Lung (tissue), 12 donors: ENCODE measurements around the gene DTNBP1. TPM values are rescaled to one million over a fixed set of nuclear protein-coding genes. Genes with fewer than 3 reads are reported as not detected.

Source experiments
- ATAC-seq: fragments of 200-7000 bp; cut with Tn5 transposase; one replicate; pipeline ENCODE4 v1.9.1; 2020; ENCODE audit warnings: moderate number of reproducible peaks; ENCODE audit not compliant: insufficient read depth, low FRiP score
- DNase-seq, 3 donors: peaks; one replicate each; pipeline ENCODE4 v3.0.0-alpha.2; 2013 to 2017
- H3K27ac ChIP-seq, 2 donors: one replicate each; pipeline ENCODE4 v1.5.1; 2013; ENCODE audit warnings: mild to moderate bottlenecking in 2 of 2, moderate library complexity in 2 of 2, control low read depth in 1 of 2, inconsistent platforms in 1 of 2, low read depth in 1 of 2, low read length in 1 of 2
- H3K27me3 ChIP-seq, 3 donors: one replicate each; pipeline ENCODE4 v1.5.1; 2013; ENCODE audit warnings: low read length in 2 of 3; ENCODE audit not compliant: control insufficient read depth in 3 of 3, insufficient read depth in 3 of 3
- H3K36me3 ChIP-seq, 4 donors: one replicate each; pipeline ENCODE4 v1.5.1; 2013; ENCODE audit warnings: low read length in 4 of 4, mild to moderate bottlenecking in 1 of 4, moderate library complexity in 1 of 4; ENCODE audit not compliant: control insufficient read depth in 4 of 4, insufficient read depth in 4 of 4
- H3K4me1 ChIP-seq, 5 donors: one replicate each; pipeline ENCODE4 v1.5.1; 2013; ENCODE audit warnings: low read length in 5 of 5, mild to moderate bottlenecking in 2 of 5, moderate library complexity in 1 of 5; ENCODE audit not compliant: control insufficient read depth in 5 of 5, insufficient read depth in 5 of 5
- H3K4me3 ChIP-seq: one replicate; pipeline ENCODE4 v1.5.1; 2013; ENCODE audit warnings: mild to moderate bottlenecking, control low read depth, moderate library complexity
- H3K9ac ChIP-seq, 2 donors: one replicate each; pipeline ENCODE4 v1.5.1; 2013; ENCODE audit warnings: low read length in 2 of 2, control low read depth in 1 of 2; ENCODE audit not compliant: insufficient read depth in 1 of 2
- H3K9me3 ChIP-seq, 4 donors: one replicate each; pipeline ENCODE4 v1.5.1; 2013; ENCODE audit warnings: low read length in 3 of 4, mild to moderate bottlenecking in 1 of 4, moderate library complexity in 1 of 4; ENCODE audit not compliant: control insufficient read depth in 4 of 4, insufficient read depth in 3 of 4
- CTCF ChIP-seq: IDR thresholded peaks from 2 replicates; pipeline ENCODE4 v1.5.1; 2012; ENCODE audit warnings: mild to moderate bottlenecking; ENCODE audit errors: control extremely low read depth, extremely low read depth
- WGBS, 2 donors: extraction: QIAGEN DNeasy Blood & Tissue Kit; methylation state at CpG; one replicate each; pipeline ENCODE4 v1.1.7; 2013; 5-methylcytosine and 5-hydroxymethylcytosine counted together
- polyA plus RNA-seq, 2 donors: library from polyadenylated mRNA; stranded (reverse); fragments of 200-250 nt; gene quantifications; one replicate each; pipeline ENCODE4 v1.2.1, GENCODE V29; 2013
- total RNA-seq, 2 donors: library from RNA; depleted of rRNA in 1 of 2; stranded (reverse); fragments of >200 nt in 1 of 2; gene quantifications; one replicate each; pipeline ENCODE4 v1.2.1, GENCODE V29; 2014 to 2021
- donor health status: control.
- donor health status: control.
- donor health status: Bipolar disorder and iron deficiency.
- donor health status: healthy.
- donor health status: DM: yes; HTN: yes; CAD: no.

The DTNBP1 gene
- total and polyA plus RNA-seq, 4 donors, result 9.9 to 23.9 (median 20.5) TPM

DNA sequence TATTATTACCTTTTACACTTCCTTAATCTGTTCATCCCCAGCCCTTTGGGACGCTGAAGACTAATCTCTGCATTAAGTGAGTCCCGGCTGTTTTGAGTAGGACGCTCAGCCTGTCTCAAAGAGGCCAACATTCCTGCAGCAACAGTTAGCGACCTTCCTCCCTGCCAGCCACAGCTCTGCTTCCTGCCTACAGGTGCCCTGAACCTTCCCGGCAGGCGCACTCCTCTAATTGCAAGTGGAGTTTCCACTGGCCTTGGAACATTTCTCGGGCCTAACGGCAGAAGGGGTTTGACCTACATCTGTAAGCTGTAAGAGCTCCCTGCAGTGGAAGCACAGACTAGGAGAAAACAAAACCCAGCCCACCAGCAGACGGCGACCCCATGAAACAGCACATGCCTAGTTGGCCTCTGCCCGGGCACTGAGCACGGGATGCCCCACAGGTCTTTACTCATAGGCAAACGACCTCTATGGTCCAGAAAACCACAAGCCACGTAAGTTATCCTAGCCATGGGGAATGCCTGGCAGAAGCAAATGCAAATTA lies 137.9 kb downstream of the DTNBP1 start:
- no peak for TF ChIP-seq CTCF
- DNase-seq (no peak), ATAC-seq (no peak)
- Histone ChIP-seq H3K27me3 (no peaks in the 10 kb centered on the region), H3K9ac (no peak overlapping the region), H3K36me3 (peaks cover 3 to 29% (median 17%) of the 10 kb centered on the region in 4 donors), H3K4me1 (peaks cover 0 to 1% (median 0%) of the 10 kb centered on the region in 5 donors), H3K4me3 (no peak overlapping the region), H3K9me3 (peaks cover 0 to 5% (median 0%) of the 10 kb centered on the region in 4 donors), H3K27ac (no peak overlapping the region)
- WGBS, 2 donors, result 96% methylated on average over 14 of the region's 14 CpGs

- Histone ChIP-seq H3K36me3 (peaks cover 3 to 37% (median 24%) of the 10 kb centered on the region in 4 donors), H3K27me3 (no peaks in the 10 kb centered on the region), H3K27ac (no peak overlapping the region), H3K4me1 (peaks cover 0 to 1% (median 0%) of the 10 kb centered on the region in 5 donors), H3K9me3 (peaks cover 0 to 5% (median 0%) of the 10 kb centered on the region in 4 donors), H3K9ac (no peak overlapping the region), H3K4me3 (no peak overlapping the region)
- WGBS, 2 donors, result 96 to 97% methylated on average over 23 of the region's 23 CpGs
- no peak for TF ChIP-seq CTCF
- ATAC-seq (no peak), DNase-seq (no peak)
Measured at GRCh38 chr6:15523679-15524630, 138.9 kb downstream of the DTNBP1 start.

GRCh38 chr6:15522856-15523529 lies 139.8 kb downstream of the DTNBP1 start:
- TF ChIP-seq CTCF, result no peak
- no peak overlapping the region for H3K4me3 ChIP-seq
- ATAC-seq (no peak), DNase-seq (no peak)
- no peaks in the 10 kb centered on the region for H3K27me3 ChIP-seq
- 87 to 92% methylated on average over 16 of the region's 16 CpGs for WGBS, 2 donors
- peaks cover 3 to 40% (median 29%) of the 10 kb centered on the region in 4 donors for H3K36me3 ChIP-seq
- H3K27ac ChIP-seq, result no peak overlapping the region
- no peak overlapping the region for H3K9ac ChIP-seq
- peaks cover 0 to 1% (median 0%) of the 10 kb centered on the region in 5 donors for H3K4me1 ChIP-seq
- no peaks in the 10 kb centered on the region for H3K9me3 ChIP-seq
